SW480 (cell line): ENCODE results near the gene E2F4.

ENCODE experiments used
- DNase-seq: peaks from one replicate; pipeline ENCODE4 v3.0.0-alpha.2; 2016; ENCODE audit warnings: low spot score

The E2F4 gene

GRCh38 chr16:67235816-67236562 is 44.0 kb downstream of the E2F4 start:
- no peak for DNase-seq

DNA sequence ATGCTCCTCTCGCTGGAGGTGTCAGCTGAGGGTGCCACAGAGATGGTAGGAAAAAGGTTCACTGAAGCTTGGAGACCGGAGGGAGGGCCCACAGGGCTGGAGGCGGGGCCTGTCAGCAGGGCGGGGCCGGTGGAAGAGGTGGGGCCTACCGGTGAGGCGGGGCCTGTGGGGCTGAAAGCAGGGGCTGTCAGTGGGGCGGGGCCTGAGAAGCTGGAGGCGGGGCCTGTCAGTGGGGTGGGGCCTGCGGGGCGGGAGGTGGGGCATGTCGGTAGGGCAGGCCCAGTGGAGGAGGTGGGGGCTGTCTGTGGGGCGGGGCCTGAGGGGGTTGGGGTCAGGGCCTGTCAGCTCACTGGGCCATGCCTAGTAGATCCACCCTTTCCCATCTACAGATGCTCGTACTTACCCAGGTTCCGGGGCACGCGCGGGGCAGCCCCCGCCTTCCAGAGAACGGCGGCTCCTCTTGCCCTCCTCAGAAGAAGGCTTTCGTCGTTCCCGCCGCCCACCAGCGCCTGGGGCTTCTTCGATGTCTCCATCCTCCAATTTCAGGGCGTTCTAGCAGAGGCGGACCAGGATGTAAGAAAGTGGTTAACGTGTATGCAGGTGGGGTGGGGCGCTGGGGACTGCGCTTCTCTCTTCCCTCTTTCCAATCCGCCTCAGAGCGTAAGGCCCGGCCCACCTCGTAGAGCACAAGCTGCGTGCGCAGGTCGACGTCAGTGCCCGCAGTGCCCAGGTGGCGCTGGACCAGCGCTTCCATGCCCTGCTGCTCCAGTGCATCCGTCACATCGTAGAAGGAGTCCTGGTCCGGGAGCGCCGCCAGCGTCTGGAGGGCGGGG is 44.8 kb downstream of the E2F4 start:
- DNase-seq = peak; percentile 35

DNA sequence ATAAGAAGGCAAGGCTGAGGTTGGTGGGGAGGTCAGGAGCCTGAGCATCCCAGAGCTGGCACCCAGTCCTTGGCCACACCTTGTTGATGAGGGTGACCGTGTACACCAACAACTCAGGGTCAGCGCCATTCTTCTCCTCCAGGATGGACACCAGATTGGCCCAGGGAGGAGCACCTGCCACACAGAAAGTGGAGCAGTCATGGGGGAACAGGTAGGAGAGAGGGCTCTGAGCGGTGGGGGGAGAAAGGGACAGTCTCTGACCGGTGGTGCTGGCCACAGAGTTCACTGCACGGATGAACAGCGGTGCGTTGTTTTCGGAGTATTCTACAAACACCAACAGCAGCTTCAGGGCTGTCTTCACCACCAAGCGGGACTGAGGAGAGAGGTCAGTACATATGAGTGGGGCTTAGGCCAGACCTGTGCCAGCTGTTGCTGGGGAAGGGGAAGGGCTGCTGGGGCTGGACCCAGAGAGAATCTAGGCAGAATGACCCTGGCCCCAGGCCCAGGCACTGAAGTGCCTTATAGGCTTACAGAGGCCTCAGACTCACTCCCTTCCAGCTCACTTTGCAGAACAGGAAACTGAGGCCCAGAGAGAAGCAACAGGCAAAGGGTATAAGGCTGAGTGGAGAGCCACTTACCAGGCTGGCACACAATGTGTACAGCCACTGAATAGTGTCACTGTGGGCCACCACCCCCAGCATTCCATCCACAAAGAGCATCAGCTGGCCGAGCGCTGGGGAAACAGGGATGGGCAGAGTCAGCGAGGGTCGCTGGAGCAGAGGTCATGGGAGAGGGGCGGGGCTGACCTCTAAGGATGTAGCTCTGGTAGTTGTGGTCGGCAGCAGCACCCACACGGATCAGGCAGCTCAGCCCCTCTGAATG is 45.7 kb downstream of the E2F4 start:
- no peak for DNase-seq

- no peak for DNase-seq
These were observed 46.3 kb downstream of the E2F4 start for GRCh38 chr16:67238278-67238575.

GRCh38 chr16:67238806-67239470 is 47.0 kb downstream of the E2F4 start:
- no peak for DNase-seq

- no peak for DNase-seq
These were observed 48.6 kb downstream of the E2F4 start for GRCh38 chr16:67240506-67240905.

DNA sequence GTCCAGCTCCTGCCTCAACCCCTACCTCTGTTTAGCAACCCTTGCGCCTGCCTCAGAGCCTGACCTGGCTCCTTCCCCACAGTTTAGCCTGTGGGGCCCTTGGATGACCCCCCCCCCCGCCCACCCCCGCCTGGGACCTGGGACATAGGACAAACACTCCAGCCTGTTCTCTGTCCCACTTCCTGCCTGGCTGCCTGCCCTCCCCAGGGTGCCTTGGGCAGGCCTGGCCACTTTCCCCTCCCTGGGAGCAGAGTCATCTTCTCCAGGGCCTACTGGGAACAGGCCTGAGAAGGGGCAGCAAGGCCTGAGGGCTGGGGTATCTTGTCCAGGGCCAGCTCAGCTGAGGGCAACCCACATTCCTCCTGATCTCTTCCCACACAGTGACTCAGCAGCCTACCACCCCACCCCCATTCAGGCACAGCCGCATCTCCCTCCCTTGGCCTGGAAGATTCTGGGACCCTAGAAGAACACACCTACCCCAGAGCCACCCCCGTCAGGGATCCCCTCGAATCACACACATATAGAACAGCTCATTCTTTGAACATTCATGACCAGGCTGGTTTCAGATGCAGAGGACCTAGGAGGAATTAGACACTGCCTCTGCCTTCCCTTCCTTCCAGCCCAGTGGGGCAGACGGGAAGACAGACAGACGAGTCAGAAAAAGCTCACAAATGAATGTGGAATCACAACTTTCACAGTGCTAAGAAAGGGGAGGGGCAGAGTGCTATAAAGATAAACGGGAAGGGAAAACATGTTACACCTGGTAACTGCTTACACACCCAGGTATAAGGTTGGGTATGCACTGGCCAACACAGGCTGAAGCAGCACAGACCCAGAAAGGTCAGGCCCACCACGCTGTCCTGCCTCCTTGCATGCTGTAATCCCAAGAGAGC is 49.3 kb downstream of the E2F4 start:
- DNase-seq = peak; percentile 42

DNA sequence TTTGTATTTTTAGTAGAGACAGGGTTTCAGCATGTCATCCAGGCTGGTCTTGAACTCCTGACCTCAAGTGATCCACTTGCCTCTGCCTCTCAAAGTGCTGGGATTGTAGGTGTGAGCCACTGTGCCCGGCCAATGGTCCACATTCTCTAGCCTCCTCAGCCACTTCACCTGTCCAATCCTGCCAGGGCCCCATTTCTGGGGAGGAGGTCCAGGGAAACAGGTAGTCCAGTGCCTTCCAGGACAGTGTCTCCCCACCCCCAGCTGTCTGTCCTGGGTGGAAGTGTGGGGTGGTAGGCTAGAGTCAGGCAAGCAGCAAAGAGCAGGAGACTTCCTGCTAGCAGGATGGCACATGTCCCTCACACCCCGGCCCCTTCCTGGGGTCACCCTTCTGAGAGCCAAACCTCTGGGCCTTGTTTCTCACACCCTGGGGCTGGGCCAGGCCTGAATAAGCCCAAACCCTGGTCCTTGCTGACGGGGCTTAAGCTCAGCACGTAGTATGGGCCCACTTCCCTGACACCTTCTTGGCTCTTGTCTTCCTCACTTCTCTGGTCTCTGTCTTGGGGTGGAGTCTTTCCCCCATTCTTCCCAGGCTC is 50.3 kb downstream of the E2F4 start:
- no peak for DNase-seq

- no peak for DNase-seq
These were observed 51.5 kb downstream of the E2F4 start for GRCh38 chr16:67243481-67243880.

DNA sequence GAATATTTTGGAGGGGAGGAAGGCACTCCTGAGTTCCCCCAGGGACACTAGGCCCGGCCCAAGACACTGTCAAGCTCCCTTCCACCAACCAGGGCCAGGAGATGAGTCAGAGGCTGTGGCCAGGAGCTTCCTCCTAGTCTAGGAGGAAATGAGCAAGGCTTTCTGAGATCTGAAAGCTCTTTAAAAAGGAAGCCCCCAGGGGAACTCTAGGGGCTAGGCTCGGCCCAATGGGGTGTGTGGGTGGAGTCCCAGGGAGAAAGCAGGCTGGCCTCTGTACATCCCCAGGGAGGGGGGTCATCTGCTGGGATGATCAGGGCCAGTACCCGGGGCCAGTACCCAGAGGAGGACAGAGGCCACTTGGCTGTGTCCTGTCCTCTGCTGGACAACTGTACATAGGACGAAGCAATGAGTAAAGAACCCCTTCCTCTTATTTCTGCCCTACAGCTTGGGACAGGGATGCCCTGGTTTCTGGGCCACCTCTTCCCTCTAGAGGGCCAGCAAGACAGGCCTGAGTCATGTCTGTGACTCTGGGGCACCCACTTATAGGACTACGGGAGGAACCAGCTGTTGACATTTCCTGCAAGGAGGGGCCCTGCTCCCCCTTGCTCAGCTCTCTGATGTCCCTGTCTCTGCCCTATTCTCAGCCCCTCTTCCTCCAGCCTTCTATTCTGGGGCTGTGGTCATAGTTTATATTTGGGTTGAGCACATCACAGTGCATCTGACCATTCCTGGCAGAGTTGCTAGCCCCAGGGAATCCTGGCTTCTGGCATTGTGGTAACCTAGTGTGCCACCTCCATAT is 52.6 kb downstream of the E2F4 start:
- DNase-seq = no peak

- no peak for DNase-seq
These were observed 53.2 kb downstream of the E2F4 start for GRCh38 chr16:67245186-67245585.

DNA sequence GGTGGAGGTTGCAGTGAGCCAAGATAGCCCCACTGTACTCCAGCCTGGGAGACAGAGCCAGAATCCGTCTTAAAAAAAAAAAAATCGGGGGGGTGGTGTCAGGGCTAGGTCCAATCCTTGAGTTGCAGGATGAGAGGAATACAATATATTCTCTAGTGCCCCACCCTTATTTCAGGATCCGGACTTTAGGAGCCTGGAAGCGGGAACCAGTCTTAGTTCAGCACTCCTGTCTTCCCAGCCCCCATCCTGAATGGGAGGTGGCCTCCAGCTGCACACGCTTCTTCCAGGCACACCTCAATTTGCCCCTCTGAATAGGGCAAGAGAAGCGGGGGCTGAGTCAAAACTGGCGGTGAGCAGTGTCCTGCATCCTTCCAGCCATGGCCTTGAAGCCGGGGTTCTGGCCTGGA is 53.7 kb downstream of the E2F4 start:
- no peak for DNase-seq

GRCh38 chr16:67246081-67246755 is 54.3 kb downstream of the E2F4 start:
- DNase-seq = peak; percentile 78

DNA sequence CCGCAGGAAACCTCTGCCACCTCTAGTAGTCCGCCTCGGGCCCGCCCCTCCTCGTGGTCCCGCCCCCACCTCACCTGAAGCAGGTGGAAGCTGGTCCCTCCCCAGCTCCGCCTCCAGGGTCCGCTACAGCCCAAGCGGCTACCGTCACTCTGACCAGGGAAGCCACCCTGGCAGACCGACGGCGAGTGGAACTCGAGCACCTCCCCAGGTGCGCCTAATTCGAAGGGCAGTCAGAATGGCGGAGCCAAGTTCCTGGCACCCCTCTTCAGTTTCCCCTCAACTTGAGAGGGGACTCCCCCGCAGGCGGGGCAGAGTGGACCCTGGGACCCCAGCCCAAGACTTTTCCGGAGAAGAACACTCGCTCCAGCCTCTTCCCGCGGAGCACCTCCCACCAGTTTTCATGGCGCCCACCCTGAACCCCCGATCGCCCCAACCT is 54.8 kb downstream of the E2F4 start:
- DNase-seq = peak; percentile 90

GRCh38 chr16:67247192-67248072 is 55.5 kb downstream of the E2F4 start, which contains the start of gene FHOD1:
Gene FHOD1 (minus strand): TSS chr16:67247481. CDS start chr16:67247410, 71 bp downstream.
- DNase-seq = peak; percentile 85

DNA sequence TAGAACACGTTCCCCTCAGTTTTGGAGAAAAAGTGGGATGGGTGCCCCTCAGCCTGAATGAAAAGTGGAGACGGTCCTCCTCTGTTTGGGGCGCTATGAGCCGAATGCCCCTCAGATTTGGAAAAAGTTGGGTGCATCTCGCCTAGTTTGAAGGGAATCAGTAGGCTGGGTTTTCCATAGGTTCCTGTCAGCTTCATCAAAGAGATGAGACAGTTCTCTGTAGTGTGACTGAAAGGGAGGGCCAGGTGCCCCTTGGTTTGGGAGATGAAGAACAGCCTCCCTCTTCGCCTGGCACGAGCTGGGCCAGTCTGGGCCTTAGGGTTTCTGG is 56.1 kb downstream of the E2F4 start:
- DNase-seq = peak; percentile 41
